NCI-H82 (cell line): ENCODE measurements around the gene CX3CR1.
A peak's percentile ranks its signal among the peaks of the same experiment; 100 is the strongest.

Experiments used
- DNase-seq: peaks from one replicate; lab custom pipeline; 2025; lab: John Stamatoyannopoulos, UW

CX3CR1 gene

GRCh38 chr3:39222939-39223338, 56.9 kb downstream of the CX3CR1 start:
- DNase-seq = no peak

GRCh38 chr3:39222462-39222861, 57.4 kb downstream of the CX3CR1 start:
- DNase-seq = no peak

GRCh38 chr3:39221141-39221530, 58.7 kb downstream of the CX3CR1 start:
- DNase-seq = no peak

GRCh38 chr3:39220407-39221140, 59.3 kb downstream of the CX3CR1 start:
- DNase-seq = no peak

- DNase-seq = no peak
These were observed 60.1 kb downstream of the CX3CR1 start for GRCh38 chr3:39219702-39220101.

GRCh38 chr3:39216176-39216790, 63.6 kb downstream of the CX3CR1 start:
- peak; percentile 75 for DNase-seq

- DNase-seq = no peak
These were observed 66.2 kb downstream of the CX3CR1 start for GRCh38 chr3:39213613-39214012.
